Central memory CD4-positive, alpha-beta T cell (primary cell): ENCODE results near the gene FKBP8.
"Not testable (repeated sequence)": the region's sequence is repeated elsewhere in the genome, so short reads cannot be mapped to it uniquely, and the experiment has no call there.

Experiments used
- DNase-seq: peaks from one replicate; pipeline ENCODE4 v3.0.0; 2022
- total RNA-seq, 3 experiments: gene quantifications; one replicate each; lab custom pipeline; 2026; lab: John Stamatoyannopoulos, UW

FKBP8 gene
- 128 to 226 (median 143) reads per million in 3 experiments for total RNA-seq

DNA sequence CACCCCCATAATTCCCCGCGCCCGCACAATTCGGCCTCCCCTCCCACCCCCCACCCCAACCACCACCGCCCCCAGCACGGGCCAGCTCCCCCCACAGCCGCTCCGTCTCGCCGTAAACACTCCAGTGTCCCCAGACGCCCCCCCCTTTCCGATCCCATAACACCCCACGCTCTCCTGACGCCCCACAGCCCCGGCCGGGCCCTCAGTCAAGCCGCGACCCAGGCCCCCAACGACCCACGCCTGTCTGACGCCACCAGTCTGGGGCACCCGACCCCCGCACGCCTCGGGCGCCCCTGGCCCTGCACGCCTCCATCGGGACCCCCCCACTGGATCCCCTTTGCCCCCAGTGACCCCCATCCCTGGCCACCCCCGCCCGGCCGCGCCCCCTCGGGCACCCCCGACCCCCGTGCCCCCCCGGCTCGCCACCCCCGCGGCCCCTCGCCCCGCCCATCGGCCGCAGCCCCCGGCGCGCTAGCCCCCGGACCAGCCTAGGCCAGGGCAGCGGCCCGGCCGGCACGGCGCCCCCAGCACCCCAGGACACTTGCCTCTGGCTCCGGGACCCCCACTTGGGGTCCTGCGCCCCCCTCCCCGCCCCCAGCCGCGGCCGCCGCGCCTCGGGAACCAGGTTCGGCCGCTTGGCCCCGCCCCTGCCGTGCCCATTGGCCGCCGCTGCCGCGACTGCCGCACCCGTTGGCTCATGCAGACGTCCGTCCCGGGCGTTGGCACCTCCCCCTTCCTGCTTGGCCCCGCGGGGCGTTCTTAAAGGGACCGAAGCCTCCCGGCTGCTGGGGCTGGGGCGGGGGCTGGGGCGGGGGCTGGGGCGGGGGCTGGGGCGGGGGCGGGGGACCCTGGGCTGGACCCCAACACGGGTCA lies at the start of gene FKBP8:
TSS of gene FKBP8 (minus strand) at position 633 of the 873 bp plus-strand sequence. CDS start 1,603 bp downstream, outside the sequence.
- peak; percentile 89 for DNase-seq

DNA sequence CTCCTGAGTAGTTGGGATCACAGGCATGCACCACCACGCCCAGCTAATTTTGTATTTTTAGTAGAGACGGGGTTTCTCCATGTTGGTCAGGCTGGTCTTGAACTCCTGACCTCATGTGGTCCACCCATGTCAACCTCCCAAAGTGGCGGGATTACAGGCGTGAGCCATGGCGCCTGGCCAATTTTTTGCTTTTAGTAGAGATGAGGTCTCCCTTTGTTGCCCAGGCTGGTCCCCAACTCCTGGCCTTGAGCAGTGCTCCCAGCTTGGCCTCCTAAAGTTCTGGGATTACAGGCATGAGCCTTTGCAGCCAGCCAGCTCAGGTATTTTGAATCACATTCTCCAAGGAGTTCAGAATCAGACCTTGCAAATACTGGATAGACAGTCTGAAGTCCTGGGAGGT lies 49.4 kb upstream of the FKBP8 start:
- not testable (repeated sequence) for DNase-seq

DNA sequence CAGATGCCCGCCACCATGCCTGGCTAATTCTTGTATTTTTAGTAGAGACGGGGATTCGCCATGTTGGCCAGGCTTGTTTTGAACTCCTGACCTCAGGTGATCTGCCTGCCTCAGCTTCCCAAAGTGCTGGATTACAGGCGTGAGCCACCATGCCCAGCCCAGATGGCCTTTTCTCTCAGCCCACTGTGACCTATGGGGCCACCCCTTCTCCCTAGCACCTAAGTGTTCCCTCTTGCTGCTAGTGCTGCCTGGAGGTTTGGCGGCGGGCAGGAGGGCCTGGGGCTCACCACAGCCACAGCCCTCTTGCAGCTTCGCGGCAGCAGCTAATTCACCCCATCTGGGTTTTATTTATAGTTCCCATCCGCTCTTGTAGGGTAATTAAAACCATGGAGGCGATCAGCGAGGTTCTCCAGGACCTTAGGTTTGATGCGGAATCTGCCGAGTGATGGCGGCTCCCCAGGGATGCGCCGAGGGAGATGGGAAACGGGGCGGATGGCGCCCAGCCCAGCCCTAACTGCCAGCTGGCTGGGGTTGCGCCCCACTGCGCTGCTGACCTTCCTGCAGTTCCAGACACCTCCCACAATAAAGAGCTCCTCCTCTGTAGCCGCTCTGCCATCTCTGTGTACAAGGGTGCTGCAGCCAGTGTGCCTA lies 48.5 kb upstream of the FKBP8 start:
- no peak for DNase-seq

GRCh38 chr19:18590273-18591272 lies 47.2 kb upstream of the FKBP8 start:
- DNase-seq, result no peak

GRCh38 chr19:18589380-18590272 lies 46.3 kb upstream of the FKBP8 start:
- no peak for DNase-seq

DNA sequence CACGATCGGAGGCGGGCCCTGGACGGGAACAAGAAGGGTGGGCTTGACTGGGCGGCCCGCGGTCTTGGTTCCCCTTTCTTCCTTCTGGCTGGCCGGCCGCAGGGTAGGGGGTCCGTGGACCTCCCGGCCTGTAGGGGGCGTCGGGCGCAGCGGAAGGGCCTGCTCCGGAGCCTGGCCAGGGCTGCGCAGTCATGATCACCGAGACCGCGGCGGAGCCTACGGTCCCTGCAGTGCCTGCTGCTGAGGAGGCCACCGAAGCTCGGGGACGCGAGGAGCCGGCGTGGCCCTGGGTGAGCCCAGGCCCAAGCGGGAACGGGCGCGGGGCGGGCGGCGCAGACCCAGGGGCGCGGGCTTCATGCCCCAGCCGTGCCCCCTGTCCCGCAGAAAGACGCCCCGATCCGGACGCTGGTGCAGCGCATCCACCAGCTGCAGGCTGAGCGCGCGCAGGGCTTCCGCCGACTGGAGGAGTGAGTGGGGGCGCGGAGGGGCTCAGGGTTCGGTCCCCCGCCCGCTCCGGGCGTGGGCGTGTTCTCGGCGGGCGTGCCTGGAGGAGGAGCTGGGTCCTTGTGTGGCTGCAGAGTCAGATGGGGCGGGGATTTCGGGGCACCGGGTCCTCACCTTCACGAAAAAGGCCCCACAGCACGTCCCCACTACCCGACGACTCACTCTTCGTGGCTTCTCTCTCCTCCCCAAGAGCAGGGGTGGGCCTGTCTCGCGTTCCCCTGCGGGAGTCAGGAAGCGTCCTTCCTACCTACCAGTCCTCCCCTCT lies 45.4 kb upstream of the FKBP8 start, which contains the start of gene REX1BD:
TSS of gene REX1BD (plus strand) at position 188 of the 769 bp plus-strand sequence. CDS start at position 192, 4 bp downstream.
- DNase-seq, result peak; percentile 86

DNA sequence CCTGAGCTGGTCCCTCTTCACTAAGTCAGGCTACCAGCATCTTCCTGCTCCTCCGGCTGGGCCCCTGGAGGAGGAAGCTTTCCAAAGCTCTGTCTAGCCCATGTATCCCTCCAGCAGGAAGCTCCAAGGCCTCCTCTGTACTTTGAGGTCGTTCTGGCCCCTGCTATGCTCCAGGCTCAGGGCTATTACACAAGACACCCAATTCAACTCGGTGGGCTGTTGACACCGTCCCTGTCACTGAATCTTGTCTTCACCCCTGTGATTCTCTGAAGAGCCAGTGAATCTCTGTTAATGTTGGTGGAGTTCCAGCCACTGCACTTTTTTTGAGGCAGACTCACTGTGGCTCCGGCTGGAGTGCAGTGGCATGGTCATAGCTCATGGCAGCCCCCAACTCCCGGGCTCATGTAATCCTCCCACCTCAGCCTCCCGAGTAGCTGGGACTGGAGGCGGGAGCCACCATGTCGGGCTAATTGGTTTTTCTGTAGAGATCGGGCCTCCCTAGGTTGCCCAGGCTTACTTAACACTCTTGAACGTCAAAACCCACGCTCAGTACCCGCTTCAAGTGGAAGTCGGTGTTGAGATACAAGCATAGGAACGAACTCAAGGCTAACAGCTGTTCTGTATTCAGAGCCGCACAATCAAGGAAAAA lies 44.7 kb upstream of the FKBP8 start:
- DNase-seq, result no peak

GRCh38 chr19:18587561-18587960 lies 44.2 kb upstream of the FKBP8 start:
- DNase-seq, result no peak

GRCh38 chr19:18586306-18586705 lies 42.9 kb upstream of the FKBP8 start:
- DNase-seq, result no peak

DNA sequence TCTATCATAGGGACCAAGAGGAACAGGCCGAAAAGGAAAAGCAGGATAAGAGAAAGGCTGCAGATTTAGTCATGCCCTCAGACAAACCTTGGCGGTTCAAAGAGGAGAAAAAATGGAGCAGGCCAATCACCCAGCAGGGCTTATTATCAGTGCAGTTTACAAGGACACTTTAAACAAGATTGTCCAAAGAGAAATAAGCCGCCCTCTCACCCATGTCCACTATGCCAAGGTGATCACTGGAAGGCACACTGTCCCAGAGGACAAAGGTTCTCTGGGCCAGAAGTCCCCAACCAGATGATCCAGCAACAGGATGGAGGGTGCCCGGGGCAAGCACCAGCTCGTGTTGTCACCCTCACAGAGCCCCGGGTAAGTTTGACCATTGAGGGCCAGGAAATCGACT lies 36.9 kb upstream of the FKBP8 start:
- DNase-seq, result no peak

GRCh38 chr19:18577365-18577914 lies 34.1 kb upstream of the FKBP8 start:
- DNase-seq, result no peak

GRCh38 chr19:18576383-18576782 lies 33.0 kb upstream of the FKBP8 start:
- DNase-seq, result no peak

DNA sequence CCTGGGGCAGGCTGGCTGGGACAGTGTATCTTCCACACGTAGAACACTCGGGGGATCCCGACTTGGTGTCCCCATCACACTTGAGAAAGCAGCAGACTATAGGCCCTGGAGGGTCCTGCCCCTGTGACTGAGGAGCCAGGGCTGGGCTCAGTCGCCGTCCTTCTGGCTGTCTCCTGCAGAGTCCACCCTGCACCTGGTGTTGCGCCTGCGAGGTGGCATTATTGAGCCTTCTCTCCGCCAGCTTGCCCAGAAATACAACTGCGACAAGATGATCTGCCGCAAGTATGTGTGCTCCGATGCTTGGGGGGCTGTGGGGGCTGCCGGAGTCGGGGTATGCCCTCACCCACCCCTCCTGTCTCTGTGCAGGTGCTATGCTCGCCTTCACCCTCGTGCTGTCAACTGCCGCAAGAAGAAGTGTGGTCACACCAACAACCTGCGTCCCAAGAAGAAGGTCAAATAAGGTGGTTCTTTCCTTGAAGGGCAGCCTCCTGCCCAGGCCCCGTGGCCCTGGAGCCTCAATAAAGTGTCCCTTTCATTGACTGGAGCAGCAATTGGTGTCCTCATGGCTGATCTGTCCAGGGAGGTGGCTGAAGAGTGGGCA lies 31.4 kb upstream of the FKBP8 start:
- no peak for DNase-seq

- DNase-seq, result peak; percentile 99
Observed at GRCh38 chr19:18571564-18572344, 28.4 kb upstream of the FKBP8 start, which contains the start of gene UBA52. UBA52 (plus strand) TSS chr19:18571857; CDS start chr19:18573301, 1,444 bp downstream.

GRCh38 chr19:18568367-18568766 lies 25.0 kb upstream of the FKBP8 start:
- DNase-seq, result no peak

GRCh38 chr19:18566953-18567352 lies 23.6 kb upstream of the FKBP8 start:
- no peak for DNase-seq

DNA sequence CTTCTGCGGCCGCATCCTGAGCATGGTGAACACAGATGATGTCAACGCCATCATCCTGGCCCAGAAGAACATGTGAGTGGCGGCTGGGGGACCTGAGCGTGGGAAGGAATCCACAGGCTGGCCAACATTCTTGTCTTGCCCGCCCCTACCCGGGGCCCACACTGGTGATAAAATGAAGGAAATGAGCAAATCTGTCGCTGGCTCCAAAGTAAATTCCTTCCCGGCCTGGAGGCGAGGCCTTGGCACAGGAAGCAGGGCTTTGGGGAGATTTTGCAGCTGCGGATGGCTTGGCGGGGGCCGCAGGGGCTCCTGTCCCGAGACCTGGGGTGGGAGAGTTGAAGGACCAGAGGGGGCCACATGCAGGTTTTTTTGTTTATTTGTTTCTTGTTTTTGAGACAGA lies 18.7 kb upstream of the FKBP8 start:
- DNase-seq, result no peak

DNA sequence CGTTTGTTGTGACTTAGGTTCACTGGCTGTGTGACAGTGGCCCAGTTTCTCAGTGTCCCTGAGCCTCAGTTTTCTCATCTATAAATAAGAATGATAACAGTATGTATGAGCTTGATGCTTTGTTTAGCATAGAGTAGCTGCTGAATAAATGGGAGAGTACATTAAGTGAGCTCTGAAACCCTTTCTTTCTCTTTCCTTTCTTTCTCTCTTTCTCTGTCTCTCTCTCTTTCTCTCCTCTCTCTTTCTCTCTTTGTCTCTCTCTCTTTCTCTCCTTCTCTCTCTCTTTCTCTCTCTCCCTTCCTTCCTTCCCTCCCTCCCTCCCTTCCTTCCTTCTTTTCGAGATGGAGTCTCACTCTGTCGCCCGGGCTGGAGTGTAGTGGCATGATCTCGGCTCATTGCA lies 16.3 kb upstream of the FKBP8 start:
- DNase-seq, result no peak
